Measurements from ENCODE around the gene ADARB1.

Gene ADARB1

GRCh38 chr21:45255381-45256020 is 181.1 kb downstream of the ADARB1 start:
- Histone ChIP-seq H3K9me3 (ENCODE audit: control insufficient read depth, low read length) (peaks cover 4% of the 10 kb centered on the region), H3K4me1 (ENCODE audit: control insufficient read depth, insufficient read depth, low read length) (peaks cover 4% of the 10 kb centered on the region), H3K9ac (ENCODE audit: low read length) (no peak overlapping the region), H3K4me3 (ENCODE audit: low read length) (no peak overlapping the region), H3K27me3 (replicated peaks; ENCODE audit: control insufficient read depth, insufficient read depth, low read length) (peaks cover 59% of the 10 kb centered on the region), H3K36me3 (ENCODE audit: control insufficient read depth, insufficient read depth, low read length, severe bottlenecking) (no peaks in the 10 kb centered on the region)
- no peak for DNase-seq (ENCODE audit: low read depth)

- H3K9ac ChIP-seq (ENCODE audit: low read length): no peak overlapping the region
- no peak for DNase-seq (ENCODE audit: low read depth)
- H3K36me3 ChIP-seq (ENCODE audit: control insufficient read depth, insufficient read depth, low read length, severe bottlenecking): no peaks in the 10 kb centered on the region
- no peak overlapping the region for H3K4me3 ChIP-seq (ENCODE audit: low read length)
- H3K27me3 ChIP-seq (replicated peaks; ENCODE audit: control insufficient read depth, insufficient read depth, low read length): peaks cover 59% of the 10 kb centered on the region
- H3K9me3 ChIP-seq (ENCODE audit: control insufficient read depth, low read length): no peaks in the 10 kb centered on the region
- peaks cover 4% of the 10 kb centered on the region for H3K4me1 ChIP-seq (ENCODE audit: control insufficient read depth, insufficient read depth, low read length)
Observed at GRCh38 chr21:45256021-45256911, 181.9 kb downstream of the ADARB1 start.

- H3K4me3 ChIP-seq (ENCODE audit: low read length): no peak overlapping the region
- H3K36me3 ChIP-seq (ENCODE audit: control insufficient read depth, insufficient read depth, low read length, severe bottlenecking): no peaks in the 10 kb centered on the region
- no peaks in the 10 kb centered on the region for H3K9me3 ChIP-seq (ENCODE audit: control insufficient read depth, low read length)
- peaks cover 59% of the 10 kb centered on the region for H3K27me3 ChIP-seq (replicated peaks; ENCODE audit: control insufficient read depth, insufficient read depth, low read length)
- no peak for DNase-seq (ENCODE audit: low read depth)
- H3K4me1 ChIP-seq (ENCODE audit: control insufficient read depth, insufficient read depth, low read length): peaks cover 4% of the 10 kb centered on the region
- no peak overlapping the region for H3K9ac ChIP-seq (ENCODE audit: low read length)
Observed at GRCh38 chr21:45256912-45257672, 182.7 kb downstream of the ADARB1 start.

GRCh38 chr21:45257673-45258341 is 183.4 kb downstream of the ADARB1 start:
- Histone ChIP-seq H3K4me3 (ENCODE audit: low read length) (no peak overlapping the region), H3K9me3 (ENCODE audit: control insufficient read depth, low read length) (no peaks in the 10 kb centered on the region), H3K27me3 (replicated peaks; ENCODE audit: control insufficient read depth, insufficient read depth, low read length) (peaks cover 57% of the 10 kb centered on the region), H3K9ac (ENCODE audit: low read length) (no peak overlapping the region), H3K4me1 (ENCODE audit: control insufficient read depth, insufficient read depth, low read length) (peaks cover 4% of the 10 kb centered on the region), H3K36me3 (ENCODE audit: control insufficient read depth, insufficient read depth, low read length, severe bottlenecking) (no peaks in the 10 kb centered on the region)
- no peak for DNase-seq (ENCODE audit: low read depth)

GRCh38 chr21:45258466-45258865 is 184.1 kb downstream of the ADARB1 start:
- no peak for DNase-seq (ENCODE audit: low read depth)
- peaks cover 3% of the 10 kb centered on the region for H3K36me3 ChIP-seq (ENCODE audit: control insufficient read depth, insufficient read depth, low read length, severe bottlenecking)
- H3K4me3 ChIP-seq (ENCODE audit: low read length): no peak overlapping the region

GRCh38 chr21:45259206-45259840 is 184.9 kb downstream of the ADARB1 start:
- H3K27me3 ChIP-seq (replicated peaks; ENCODE audit: control insufficient read depth, insufficient read depth, low read length): peaks cover 48% of the 10 kb centered on the region
- H3K9me3 ChIP-seq (ENCODE audit: control insufficient read depth, low read length): no peaks in the 10 kb centered on the region
- peaks cover 11% of the 10 kb centered on the region for H3K36me3 ChIP-seq (ENCODE audit: control insufficient read depth, insufficient read depth, low read length, severe bottlenecking)
- H3K9ac ChIP-seq (ENCODE audit: low read length): no peak overlapping the region
- DNase-seq (ENCODE audit: low read depth): no peak
- H3K4me3 ChIP-seq (ENCODE audit: low read length): no peak overlapping the region
- H3K4me1 ChIP-seq (ENCODE audit: control insufficient read depth, insufficient read depth, low read length): no peaks in the 10 kb centered on the region

More at GRCh38 chr21:45258466-45258865, 184.1 kb downstream of the ADARB1 start:
- Histone ChIP-seq H3K9me3 (ENCODE audit: control insufficient read depth, low read length) (no peaks in the 10 kb centered on the region), H3K9ac (ENCODE audit: low read length) (no peak overlapping the region), H3K27me3 (replicated peaks; ENCODE audit: control insufficient read depth, insufficient read depth, low read length) (peaks cover 50% of the 10 kb centered on the region), H3K4me1 (ENCODE audit: control insufficient read depth, insufficient read depth, low read length) (peaks cover under 1% of the 10 kb centered on the region)

GRCh38 chr21:45260191-45260825 is 185.9 kb downstream of the ADARB1 start:
- no peak for DNase-seq (ENCODE audit: low read depth)
- Histone ChIP-seq H3K27me3 (replicated peaks; ENCODE audit: control insufficient read depth, insufficient read depth, low read length) (peaks cover 38% of the 10 kb centered on the region), H3K4me3 (ENCODE audit: low read length) (no peak overlapping the region), H3K9me3 (ENCODE audit: control insufficient read depth, low read length) (no peaks in the 10 kb centered on the region), H3K4me1 (ENCODE audit: control insufficient read depth, insufficient read depth, low read length) (no peaks in the 10 kb centered on the region), H3K36me3 (ENCODE audit: control insufficient read depth, insufficient read depth, low read length, severe bottlenecking) (peaks cover 19% of the 10 kb centered on the region), H3K9ac (ENCODE audit: low read length) (no peak overlapping the region)

GRCh38 chr21:45261093-45261492 is 186.7 kb downstream of the ADARB1 start:
- no peaks in the 10 kb centered on the region for H3K9me3 ChIP-seq (ENCODE audit: control insufficient read depth, low read length)
- no peak for DNase-seq (ENCODE audit: low read depth)
- no peaks in the 10 kb centered on the region for H3K4me1 ChIP-seq (ENCODE audit: control insufficient read depth, insufficient read depth, low read length)
- H3K27me3 ChIP-seq (replicated peaks; ENCODE audit: control insufficient read depth, insufficient read depth, low read length): peaks cover 33% of the 10 kb centered on the region
- no peak overlapping the region for H3K9ac ChIP-seq (ENCODE audit: low read length)
- no peak overlapping the region for H3K4me3 ChIP-seq (ENCODE audit: low read length)
- H3K36me3 ChIP-seq (ENCODE audit: control insufficient read depth, insufficient read depth, low read length, severe bottlenecking): peaks cover 27% of the 10 kb centered on the region

- no peak overlapping the region for H3K4me3 ChIP-seq (ENCODE audit: low read length)
- H3K9me3 ChIP-seq (ENCODE audit: control insufficient read depth, low read length): no peaks in the 10 kb centered on the region
- H3K36me3 ChIP-seq (ENCODE audit: control insufficient read depth, insufficient read depth, low read length, severe bottlenecking): peaks cover 38% of the 10 kb centered on the region
- DNase-seq (ENCODE audit: low read depth): no peak
- H3K9ac ChIP-seq (ENCODE audit: low read length): no peak overlapping the region
- no peaks in the 10 kb centered on the region for H3K4me1 ChIP-seq (ENCODE audit: control insufficient read depth, insufficient read depth, low read length)
- peaks cover 22% of the 10 kb centered on the region for H3K27me3 ChIP-seq (replicated peaks; ENCODE audit: control insufficient read depth, insufficient read depth, low read length)
Observed at GRCh38 chr21:45262041-45262581, 187.7 kb downstream of the ADARB1 start.

- Histone ChIP-seq H3K9ac (ENCODE audit: low read length) (no peak overlapping the region), H3K9me3 (ENCODE audit: control insufficient read depth, low read length) (no peaks in the 10 kb centered on the region), H3K27me3 (replicated peaks; ENCODE audit: control insufficient read depth, insufficient read depth, low read length) (peaks cover 18% of the 10 kb centered on the region), H3K36me3 (ENCODE audit: control insufficient read depth, insufficient read depth, low read length, severe bottlenecking) (peaks cover 43% of the 10 kb centered on the region), H3K4me3 (ENCODE audit: low read length) (no peak overlapping the region), H3K4me1 (ENCODE audit: control insufficient read depth, insufficient read depth, low read length) (no peaks in the 10 kb centered on the region)
- no peak for DNase-seq (ENCODE audit: low read depth)
Observed at GRCh38 chr21:45262616-45263015, 188.2 kb downstream of the ADARB1 start.
